Subcutaneous adipose tissue (tissue), 4 donors: ENCODE data around the gene CENPV. TPM values are rescaled to one million over a fixed set of nuclear protein-coding genes. Genes with fewer than 3 reads are reported as not detected.

Experiments used
- total RNA-seq, 4 donors: library from RNA; depleted of rRNA; stranded (reverse); fragments of >200 nt; gene quantifications; one replicate each; pipeline ENCODE4 v1.1.0, GENCODE V29; 2016
- TF ChIP-seq, protein P1 (sequence below): fragments of 450-650 bp; IDR thresholded peaks from one replicate; pipeline ENCODE4 v1.5.1; 2016; ENCODE audit warnings: low read depth, mild to moderate bottlenecking, control low read depth, antibody characterized with exemption, moderate library complexity

CENPV gene
- total RNA-seq, 4 donors from 2014 or later, result 1.8 to 14.7 (median 9.3) TPM

DNA sequence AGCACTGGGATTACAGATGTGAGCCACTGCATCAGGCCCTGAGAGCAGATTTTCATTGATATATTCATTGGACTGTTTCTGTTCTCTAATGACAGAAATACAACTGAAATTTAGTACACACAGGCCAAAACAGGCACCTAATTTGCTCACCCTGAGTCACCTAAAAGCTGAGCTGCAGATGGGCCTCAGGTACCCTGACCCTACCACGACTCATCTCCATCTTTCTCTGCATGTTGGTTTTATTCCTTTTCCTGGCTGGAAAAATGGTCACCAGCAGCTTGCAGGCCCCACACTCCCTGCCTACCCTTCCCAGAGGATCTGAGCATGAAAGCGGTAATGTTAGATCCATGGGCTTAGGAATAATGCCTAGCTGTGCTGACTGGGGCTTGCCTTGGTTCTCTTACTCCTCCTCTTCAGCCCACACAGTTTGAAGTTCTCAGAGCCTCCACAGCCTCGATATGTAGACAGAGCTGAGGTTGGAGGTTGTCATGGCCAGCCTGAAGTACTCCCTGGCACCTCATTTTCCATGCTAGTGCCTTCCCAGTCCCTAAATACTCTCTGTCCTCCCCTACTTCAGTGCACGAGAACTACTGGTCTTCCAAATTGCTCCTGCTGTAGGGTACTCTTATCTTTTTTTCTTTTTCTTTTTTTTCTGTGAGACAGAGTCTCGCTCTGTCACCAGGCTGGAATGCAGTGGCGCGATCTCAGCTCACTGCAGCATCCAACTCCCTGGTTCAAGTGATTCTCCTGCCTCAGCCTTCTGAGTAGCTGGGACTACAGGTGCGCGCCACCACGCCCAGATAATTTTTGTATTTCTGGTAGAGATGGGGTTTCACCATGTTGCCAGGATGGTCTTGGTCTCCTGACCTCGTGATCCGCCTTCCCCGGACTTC, 51.1 kb downstream of the CENPV start:
- TF ChIP-seq, protein P1, sequence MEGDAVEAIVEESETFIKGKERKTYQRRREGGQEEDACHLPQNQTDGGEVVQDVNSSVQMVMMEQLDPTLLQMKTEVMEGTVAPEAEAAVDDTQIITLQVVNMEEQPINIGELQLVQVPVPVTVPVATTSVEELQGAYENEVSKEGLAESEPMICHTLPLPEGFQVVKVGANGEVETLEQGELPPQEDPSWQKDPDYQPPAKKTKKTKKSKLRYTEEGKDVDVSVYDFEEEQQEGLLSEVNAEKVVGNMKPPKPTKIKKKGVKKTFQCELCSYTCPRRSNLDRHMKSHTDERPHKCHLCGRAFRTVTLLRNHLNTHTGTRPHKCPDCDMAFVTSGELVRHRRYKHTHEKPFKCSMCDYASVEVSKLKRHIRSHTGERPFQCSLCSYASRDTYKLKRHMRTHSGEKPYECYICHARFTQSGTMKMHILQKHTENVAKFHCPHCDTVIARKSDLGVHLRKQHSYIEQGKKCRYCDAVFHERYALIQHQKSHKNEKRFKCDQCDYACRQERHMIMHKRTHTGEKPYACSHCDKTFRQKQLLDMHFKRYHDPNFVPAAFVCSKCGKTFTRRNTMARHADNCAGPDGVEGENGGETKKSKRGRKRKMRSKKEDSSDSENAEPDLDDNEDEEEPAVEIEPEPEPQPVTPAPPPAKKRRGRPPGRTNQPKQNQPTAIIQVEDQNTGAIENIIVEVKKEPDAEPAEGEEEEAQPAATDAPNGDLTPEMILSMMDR, result no peak

DNA sequence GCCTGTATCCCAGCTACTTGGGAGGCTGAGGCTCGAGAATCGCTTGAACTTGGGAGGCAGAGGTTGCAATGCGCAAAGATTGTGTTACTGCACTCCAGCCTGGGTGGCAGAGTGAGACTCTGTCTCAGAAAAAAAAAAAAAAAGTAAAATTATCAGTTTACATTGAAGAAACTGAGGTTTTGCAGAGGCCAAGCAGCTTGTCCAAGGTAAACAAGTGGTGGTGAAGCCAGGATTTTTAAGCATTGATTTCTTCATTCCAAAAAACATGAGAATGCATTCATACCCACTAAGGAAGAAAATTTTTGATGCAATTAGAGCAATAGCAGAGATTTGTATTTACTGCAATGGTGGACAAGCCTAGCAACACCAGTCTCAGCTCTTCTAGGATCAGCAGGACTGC, 52.7 kb downstream of the CENPV start:
- TF ChIP-seq, protein P1, result no peak

- TF ChIP-seq, protein P1, result no peak
These were observed 55.1 kb downstream of the CENPV start for GRCh38 chr17:16298140-16298662.

DNA sequence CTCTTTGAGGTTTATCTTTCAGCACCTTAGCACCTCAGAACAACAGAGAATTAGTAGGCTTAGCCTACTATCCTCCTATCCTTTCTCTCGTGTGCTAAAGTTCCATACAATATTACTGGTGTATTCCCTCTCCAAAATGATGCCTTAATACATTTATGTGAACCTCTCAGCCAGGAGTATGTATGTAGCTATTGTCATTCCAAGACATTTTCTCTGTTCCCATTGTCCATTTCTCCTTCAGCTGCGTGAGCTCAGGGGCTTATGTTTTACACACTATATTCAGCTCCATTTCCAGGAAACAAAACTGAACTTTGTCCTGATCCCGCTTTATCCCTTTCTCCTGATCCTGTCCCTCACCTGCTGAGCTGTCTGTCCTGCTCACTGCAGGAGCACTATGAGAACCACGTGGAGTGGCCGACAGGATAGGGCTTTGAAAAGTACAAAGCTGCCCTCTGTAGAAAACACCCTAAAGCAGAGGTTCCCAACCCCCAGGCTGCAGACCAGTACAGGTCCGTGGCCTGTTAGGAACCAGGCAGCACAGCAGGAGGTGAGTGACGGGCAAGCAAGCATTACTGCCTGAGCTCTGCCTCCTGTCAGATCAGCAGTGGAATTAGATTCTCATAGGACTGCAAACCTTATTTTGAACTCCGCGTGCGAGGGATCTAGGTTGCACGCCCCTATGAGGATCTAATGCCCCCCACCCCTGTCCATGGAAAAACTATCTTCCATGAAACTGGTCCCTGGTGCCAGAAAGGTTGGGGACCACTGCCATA, 55.7 kb downstream of the CENPV start:
- TF ChIP-seq, protein P1, result no peak

DNA sequence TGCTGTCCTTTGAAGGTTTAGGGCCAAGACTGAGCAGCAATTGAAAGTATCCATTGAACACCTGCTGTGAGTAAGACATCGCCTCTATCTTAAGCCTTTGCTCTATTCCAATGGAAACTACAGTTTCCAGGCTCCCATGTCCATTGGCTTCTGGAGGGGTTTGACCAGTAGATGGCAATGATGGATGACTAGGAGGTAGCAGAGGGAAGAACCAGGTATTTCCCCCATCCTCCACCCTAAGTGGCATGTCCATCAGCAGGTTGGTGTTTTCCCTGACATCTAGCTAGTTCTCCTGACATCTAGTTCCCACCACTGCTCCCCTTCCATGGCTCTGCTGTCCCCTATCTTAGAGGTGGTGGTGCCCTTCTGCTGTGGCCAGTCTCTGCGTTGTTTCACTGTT, 58.7 kb downstream of the CENPV start:
- TF ChIP-seq, protein P1, result no peak

GRCh38 chr17:16293931-16294330, 59.3 kb downstream of the CENPV start:
- TF ChIP-seq, protein P1, result no peak

Other genes with a start within 250 kb of the CENPV start
- gene NCOR1, start 137.9 kb downstream of the CENPV start, total RNA-seq, result 100 to 1,000 TPM in 3 of 4 donors, 10 to 100 TPM in 1; 96.9 to 158 (median 133) TPM
- gene PIGL, start 136.3 kb downstream of the CENPV start, total RNA-seq, result 10 to 100 TPM; 59.7 to 94.0 (median 68.0) TPM
- gene UBB, start 27.6 kb upstream of the CENPV start, total RNA-seq, result 100 to 1,000 TPM; 631 to 867 (median 703) TPM
- 10 to 100 TPM in 3 of 4 donors, 1 to 10 TPM in 1; 7.8 to 66.1 (median 17.0) TPM for gene TRPV2, start 62.1 kb upstream of the CENPV start, total RNA-seq
- gene LRRC75A, start 138.7 kb upstream of the CENPV start, total RNA-seq, result 1 to 10 TPM in 3 of 4 donors, not detected in 1; 1.5 to 4.0 (median 2.9) TPM
- gene ZNF287, start 215.7 kb upstream of the CENPV start, total RNA-seq, result 1 to 10 TPM; 3.8 to 6.4 (median 4.8) TPM